Measurements from ENCODE around the gene SMAD3. TPM values are rescaled to one million over a fixed set of nuclear protein-coding genes. Genes with fewer than 3 reads are reported as not detected.
"Not testable (repeated sequence)": the region's sequence is repeated elsewhere in the genome, so short reads cannot be mapped to it uniquely, and the experiment has no call there.

SMAD3 gene
- total RNA-seq, 1 donor from 2014 or later, result 18.0 TPM

DNA sequence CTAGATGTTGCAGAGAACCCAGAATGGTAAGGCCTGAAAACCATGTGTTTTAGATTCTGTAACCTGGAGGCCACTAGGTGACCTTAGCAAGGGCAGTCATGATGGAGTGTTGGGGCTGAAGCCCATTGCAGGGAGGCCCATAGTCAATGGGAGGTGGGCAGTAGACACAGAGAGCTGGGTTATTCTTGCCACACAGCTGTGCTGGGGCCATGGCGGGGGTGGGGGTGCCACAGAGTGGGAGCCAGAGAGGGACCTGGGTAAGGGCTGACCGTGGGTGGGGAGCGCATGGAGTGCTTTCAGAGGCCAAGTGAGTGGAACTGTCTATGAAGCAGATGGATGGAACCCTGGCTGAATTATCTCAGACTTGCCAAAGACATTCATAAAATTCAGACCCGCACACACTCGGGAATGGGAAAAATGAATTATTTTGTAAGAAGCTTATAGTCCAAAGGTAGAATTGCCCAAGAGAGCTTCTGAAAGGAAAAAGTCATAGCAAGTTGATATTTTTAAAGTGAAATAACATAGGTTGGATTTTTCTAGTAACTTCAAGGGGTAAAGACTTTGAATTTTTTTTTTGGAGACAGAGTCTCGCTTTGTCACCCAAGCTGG, 53.9 kb downstream of the SMAD3 start:
- ATAC-seq (no peak), DNase-seq (ENCODE audit: missing footprints) (no peak)
- intact Hi-C loops (cut with DNase I), result no loop called here

DNA sequence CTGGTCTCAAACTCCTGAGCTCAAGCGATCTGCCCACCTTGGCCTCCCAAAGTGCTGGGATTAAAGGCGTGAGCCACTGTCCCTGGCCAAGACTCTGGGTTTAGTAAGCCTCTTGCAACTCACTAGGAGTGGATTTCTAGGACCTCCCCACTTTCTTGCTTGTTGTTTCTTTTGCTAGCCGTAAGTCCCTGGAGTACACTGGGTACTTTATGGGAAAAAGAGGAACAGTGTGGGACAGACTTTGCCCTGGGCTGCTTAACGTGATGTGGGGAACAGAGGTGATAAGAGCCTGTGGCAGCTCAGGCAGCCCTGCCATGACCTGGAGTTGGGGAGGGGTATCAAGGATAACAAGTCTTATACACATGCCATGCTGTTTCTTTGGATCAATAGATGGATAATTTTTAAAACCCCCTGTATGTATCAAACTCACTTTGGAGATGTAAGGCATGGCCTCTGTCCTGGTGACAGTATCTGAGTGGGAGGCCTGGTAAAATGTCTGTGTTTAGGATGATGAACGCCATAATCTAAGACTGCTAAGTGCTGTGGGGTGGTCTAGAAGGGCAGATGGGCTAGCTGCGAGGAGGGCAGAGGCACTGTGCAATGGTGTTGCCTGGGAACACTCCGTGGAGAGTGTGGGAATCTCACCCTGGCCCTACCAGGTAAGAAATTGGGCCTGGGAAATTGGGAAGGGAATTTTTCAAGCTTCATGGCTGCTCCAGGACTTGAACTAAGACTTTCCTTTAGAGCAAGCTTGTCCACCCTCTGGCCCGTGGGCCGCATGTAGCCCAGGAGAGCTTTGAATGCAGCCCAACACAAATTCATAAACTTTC, 54.8 kb downstream of the SMAD3 start:
- DNase-seq (ENCODE audit: missing footprints) (no peak), ATAC-seq (no peak)
- intact Hi-C loops (cut with DNase I), result loop anchor here (5.0 kb wide), 2 partner anchors 47 to 62 kb away; no protein-coding TSS in a partner anchor

- ATAC-seq (peak; percentile 83), DNase-seq (ENCODE audit: missing footprints) (peak; percentile 94)
- intact Hi-C loops (cut with DNase I), result loop anchor here (5.0 kb wide), 2 partner anchors 46 to 61 kb away; no protein-coding TSS in a partner anchor
Observed at GRCh38 chr15:67120839-67121643, 55.6 kb downstream of the SMAD3 start.

DNA sequence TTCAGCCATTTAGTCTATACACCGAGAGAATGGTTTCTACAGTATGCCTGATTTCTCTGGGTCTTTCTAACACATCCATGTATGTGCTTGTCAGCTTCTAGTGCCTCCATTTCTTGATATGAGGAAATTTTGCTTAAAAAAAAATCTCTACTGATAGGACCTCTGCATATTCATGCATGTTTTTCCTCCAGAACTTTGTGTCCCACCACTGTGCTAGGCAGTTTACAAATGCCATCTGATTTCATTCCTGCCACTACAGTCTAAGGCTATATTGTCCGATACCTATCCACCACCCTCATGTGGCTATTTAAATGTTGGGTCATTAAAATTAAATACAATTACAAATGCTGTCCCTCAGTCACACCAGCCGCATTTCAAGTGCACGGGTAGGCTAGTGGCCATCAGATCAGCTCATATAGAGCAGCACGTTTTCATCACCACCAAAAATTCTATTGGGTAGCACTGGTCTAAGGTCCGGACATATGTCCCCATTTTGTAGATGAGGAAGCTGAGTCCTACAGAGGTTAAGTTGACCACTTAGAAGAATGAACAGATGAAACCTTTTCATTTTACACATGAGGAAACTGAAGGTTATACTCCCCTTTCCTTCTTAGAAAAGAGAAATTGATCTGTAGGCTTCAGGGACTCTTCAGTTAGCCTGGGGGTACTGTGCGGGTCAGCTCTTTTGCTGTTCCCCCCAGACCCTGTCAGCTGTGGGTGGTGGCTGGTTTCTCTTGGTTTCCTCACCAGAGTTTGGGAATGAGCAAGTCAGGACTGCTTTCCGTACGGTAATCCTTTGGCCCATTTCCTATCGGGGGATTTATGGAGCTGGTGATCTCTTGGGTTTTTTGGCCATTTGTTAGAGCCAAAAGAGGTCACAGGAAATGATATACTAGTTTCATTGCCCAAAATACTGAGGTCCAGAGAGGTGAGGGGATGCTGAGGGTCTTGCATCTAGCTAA, 56.5 kb downstream of the SMAD3 start:
- DNase-seq (ENCODE audit: missing footprints) (no peak), ATAC-seq (no peak)
- intact Hi-C loops (cut with DNase I), result loop anchor here (5.0 kb wide), 2 partner anchors 45 to 60 kb away; no protein-coding TSS in a partner anchor

DNA sequence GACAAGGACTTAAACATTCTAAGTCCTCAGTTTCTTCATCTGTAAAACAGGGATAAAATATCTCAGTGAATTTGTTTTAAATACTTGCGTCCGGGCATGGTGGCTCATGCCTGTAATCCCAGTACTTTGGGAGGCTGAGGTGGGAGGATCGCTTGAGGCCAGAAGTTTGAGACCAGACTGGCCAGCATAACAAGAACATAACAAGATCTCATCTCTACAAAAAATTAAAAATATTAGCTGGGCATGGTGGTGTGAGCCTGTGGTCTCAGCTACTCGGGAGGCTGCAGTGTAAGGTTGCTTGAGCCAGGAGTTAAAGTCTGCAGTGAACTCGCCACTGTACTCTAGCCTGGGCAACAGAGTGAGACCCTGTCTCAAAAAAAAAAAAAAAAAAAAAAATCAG, 57.4 kb downstream of the SMAD3 start:
- intact Hi-C loops (cut with DNase I), result loop anchor here (5.0 kb wide), 2 partner anchors 44 to 59 kb away; no protein-coding TSS in a partner anchor
- ATAC-seq; DNase-seq (ENCODE audit: missing footprints): not testable (repeated sequence)

DNA sequence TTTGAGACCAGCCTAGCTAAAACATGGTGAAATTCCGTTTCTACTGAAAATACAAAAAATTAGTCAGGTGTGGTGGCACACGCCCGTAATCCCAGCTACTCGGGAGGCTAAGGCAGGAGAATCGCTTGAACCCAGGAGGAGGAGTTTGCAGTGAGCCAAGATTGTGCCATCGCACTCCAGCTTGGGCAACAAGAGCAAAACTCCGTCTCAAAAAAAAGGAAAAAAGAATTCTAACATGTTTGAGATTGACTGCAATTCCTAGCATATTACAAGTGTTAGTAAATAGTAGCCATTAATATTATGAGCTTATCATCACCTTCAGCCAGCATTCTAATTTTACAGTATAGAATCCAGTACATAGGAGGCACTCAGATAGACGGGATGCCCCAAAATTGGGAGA, 57.9 kb downstream of the SMAD3 start:
- not testable (repeated sequence) for DNase-seq (ENCODE audit: missing footprints); ATAC-seq
- intact Hi-C loops (cut with DNase I), result loop anchor here (5.0 kb wide), 2 partner anchors 44 to 59 kb away; no protein-coding TSS in a partner anchor

- ATAC-seq (no peak), DNase-seq (ENCODE audit: missing footprints) (no peak)
- intact Hi-C loops (cut with DNase I), result loop anchor here (5.0 kb wide), 2 partner anchors 43 to 58 kb away; no protein-coding TSS in a partner anchor
Observed at GRCh38 chr15:67124111-67124510, 58.7 kb downstream of the SMAD3 start.

GRCh38 chr15:67124911-67125588, 59.6 kb downstream of the SMAD3 start:
- intact Hi-C loops (cut with DNase I), result loop anchor here (5.0 kb wide), 2 partner anchors 42 to 57 kb away; no protein-coding TSS in a partner anchor
- ATAC-seq (peak; percentile 24), DNase-seq (ENCODE audit: missing footprints) (no peak)

- peak; percentile 76 for DNase-seq (ENCODE audit: missing footprints)
- intact Hi-C loops (cut with DNase I), result no loop called here
- ATAC-seq, result peak; percentile 88
Observed at GRCh38 chr15:67125589-67126502, 60.4 kb downstream of the SMAD3 start.

- intact Hi-C loops (cut with DNase I), result no loop called here
- DNase-seq (ENCODE audit: missing footprints) (no peak), ATAC-seq (no peak)
Observed at GRCh38 chr15:67126551-67127330, 61.3 kb downstream of the SMAD3 start.

DNA sequence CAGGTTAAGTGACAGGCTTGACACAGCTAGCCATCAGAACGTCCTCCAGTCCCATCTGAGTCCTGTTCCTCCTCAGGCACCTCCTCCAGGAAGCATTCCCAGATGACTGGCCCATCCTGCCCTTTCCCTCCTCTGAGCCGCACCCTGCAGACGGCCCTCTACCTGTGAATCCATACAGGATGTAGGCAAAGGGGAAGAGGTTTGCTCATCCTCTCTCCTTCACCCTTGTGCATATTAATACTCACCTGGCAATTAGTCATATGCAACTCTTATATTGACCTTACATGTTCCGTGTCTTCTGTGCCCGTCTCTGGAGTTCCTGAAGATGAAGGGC, 61.9 kb downstream of the SMAD3 start:
- DNase-seq (ENCODE audit: missing footprints) (no peak), ATAC-seq (no peak)
- intact Hi-C loops (cut with DNase I), result no loop called here

DNA sequence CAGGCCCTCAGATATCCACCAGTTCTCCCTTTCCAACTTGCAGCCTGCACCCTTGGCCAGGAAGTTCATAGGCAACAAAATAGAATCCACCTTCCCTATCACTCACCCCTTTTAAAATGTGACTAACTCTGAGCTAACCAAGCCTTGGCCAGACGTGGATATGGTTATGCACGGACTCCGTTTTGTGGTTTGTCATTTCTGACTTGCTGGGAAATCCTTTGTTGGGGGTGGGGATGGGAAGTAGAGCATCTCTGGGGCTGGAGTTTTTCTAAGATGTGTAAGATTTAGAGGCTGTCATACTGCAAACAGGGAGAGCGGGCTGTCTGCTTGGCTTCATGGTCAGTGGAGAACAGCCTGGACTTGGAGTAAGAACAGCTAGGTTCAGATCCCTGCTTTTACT, 62.6 kb downstream of the SMAD3 start:
- ATAC-seq (no peak), DNase-seq (ENCODE audit: missing footprints) (no peak)
- intact Hi-C loops (cut with DNase I), result no loop called here

DNA sequence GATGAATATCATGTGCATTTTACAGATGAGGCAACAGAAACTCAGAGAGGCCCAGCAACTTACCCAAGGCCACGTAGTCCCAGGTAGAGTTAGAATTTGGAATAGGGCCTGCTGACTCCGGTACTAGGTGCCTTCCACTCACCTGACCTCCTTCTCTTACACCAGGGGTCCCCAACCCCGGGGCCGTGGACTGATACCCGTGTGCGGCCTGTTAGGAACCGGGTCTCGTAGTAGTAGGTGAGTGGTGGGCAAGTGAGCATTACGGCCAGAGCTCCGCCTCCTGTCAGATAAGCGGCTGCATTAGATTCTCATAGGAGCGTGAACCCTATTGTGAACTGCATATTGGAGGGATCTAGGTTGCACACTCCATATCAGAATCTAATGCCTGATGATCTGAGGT, 64.8 kb downstream of the SMAD3 start:
- ATAC-seq, result no peak
- intact Hi-C loops (cut with DNase I), result no loop called here
- DNase-seq (ENCODE audit: missing footprints), result no peak

DNA sequence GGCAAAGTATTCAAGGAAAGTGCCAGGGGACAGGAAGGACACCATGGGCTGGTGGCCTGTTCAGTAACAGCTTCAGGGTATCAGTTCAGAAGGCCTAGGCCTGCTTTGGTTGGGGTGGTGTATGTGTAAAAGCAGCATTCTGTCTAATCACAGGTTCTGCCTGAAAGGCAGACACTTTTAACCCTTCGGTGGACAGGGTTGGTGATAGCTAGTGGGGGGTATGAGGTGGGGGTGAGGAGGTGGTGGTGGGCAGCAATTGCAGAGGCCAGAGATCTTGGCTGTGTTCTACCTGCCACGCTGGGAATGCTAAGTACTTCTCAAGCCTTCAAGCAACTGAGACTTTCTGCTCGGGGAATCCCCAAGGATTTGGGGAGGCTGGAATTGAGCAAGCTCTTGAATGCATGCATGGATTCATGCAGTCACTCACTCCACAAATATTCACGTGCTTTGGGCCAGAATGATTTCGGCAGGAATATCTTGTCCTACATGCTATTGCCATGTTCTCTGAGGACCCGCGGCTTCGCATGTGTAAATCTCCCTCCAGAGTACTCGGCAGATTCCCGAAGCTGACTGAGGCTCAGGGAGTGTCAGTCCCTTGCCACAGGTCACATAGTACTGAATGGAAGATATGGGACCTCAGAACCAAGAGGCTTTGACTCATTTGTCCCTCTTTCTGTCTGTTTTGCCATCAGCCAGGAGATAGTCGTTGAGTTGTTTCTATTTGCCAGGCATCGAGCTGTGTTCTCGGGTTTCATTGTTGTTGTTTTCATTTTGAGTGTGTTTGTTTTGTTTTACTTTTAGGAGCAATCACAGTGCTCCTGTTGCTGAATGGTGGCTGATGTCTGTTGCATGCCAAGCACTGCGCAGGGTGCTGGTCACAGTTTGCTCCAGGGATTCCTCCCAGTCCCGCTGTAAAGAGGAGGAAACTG, 65.5 kb downstream of the SMAD3 start:
- intact Hi-C loops (cut with DNase I), result no loop called here

GRCh38 chr15:67132276-67132675, 66.9 kb downstream of the SMAD3 start:
- ATAC-seq (no peak), DNase-seq (ENCODE audit: missing footprints) (no peak)
- intact Hi-C loops (cut with DNase I), result no loop called here

More for the DNA sequence above, 65.5 kb downstream of the SMAD3 start:
- no peak for DNase-seq (ENCODE audit: missing footprints)
- ATAC-seq, result peak; percentile 51
